ENCODE data around the gene RTN4RL1.

Gene RTN4RL1

DNA sequence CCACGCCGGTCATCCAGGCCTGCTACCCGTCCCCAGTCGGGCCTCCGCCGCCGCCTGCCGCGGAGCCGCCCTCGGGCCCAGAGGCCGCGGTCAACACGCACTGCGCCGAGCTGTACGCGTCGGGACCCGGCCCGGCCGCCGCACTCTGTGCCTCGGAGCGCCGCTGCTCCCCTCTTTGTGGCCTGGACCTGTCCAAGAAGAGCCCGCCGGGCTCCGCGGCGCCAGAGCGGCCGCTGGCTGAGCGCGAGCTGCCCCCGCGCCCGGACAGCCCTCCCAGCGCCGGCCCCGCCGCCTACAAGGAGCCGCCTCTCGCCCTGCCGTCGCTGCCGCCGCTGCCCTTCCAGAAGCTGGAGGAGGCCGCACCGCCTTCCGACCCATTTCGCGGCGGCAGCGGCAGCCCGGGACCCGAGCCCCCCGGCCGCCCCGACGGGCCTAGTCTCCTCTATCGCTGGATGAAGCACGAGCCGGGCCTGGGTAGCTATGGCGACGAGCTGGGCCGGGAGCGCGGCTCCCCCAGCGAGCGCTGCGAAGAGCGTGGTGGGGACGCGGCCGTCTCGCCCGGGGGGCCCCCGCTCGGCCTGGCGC lies 32.1 kb upstream of the RTN4RL1 start:
- Histone ChIP-seq H3K27ac (ENCODE audit: low read depth, low read length) (peak overlapping the region; percentile 82), H3K36me3 (ENCODE audit: control insufficient read depth, insufficient read depth, low read length) (peaks cover 3% of the 10 kb centered on the region), H3K9ac (ENCODE audit: low read length) (no peak overlapping the region), H3K4me3 (ENCODE audit: low read length) (peak overlapping the region; percentile 36), H3K4me1 (ENCODE audit: control insufficient read depth, insufficient read depth, low read length) (peaks cover 18% of the 10 kb centered on the region), H3K27me3 (ENCODE audit: control insufficient read depth, insufficient read depth, low read length) (no peaks in the 10 kb centered on the region)

DNA sequence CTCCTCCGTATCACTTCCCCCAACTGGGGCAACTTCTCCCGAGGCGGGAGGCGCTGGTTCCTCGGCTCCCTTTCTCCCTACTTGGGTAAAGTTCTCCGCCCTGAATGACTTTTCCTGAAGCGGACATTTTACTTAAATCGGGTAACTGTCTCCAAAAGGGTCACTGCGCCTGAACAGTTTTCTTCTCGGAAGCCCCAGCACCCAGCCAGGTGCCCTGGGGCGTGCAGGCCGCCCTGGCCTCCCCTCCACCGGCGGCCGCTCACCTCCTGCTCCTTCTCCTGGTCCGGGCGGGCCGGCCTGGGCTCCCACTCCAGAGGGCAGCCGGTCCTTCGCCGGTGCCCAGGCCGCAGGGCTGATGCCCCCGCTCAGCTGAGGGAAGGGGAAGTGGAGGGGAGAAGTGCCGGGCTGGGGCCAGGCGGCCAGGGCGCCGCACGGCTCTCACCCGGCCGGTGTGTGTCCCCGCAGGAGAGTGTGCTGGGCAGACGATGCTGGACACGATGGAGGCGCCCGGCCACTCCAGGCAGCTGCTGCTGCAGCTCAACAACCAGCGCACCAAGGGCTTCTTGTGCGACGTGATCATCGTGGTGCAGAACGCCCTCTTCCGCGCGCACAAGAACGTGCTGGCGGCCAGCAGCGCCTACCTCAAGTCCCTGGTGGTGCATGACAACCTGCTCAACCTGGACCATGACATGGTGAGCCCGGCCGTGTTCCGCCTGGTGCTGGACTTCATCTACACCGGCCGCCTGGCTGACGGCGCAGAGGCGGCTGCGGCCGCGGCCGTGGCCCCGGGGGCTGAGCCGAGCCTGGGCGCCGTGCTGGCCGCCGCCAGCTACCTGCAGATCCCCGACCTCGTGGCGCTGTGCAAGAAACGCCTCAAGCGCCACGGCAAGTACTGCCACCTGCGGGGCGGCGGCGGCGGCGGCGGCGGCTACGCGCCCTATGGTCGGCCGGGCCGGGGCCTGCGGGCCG lies 31.4 kb upstream of the RTN4RL1 start:
- H3K4me1 ChIP-seq (ENCODE audit: control insufficient read depth, insufficient read depth, low read length) = peaks cover 11% of the 10 kb centered on the region

DNA sequence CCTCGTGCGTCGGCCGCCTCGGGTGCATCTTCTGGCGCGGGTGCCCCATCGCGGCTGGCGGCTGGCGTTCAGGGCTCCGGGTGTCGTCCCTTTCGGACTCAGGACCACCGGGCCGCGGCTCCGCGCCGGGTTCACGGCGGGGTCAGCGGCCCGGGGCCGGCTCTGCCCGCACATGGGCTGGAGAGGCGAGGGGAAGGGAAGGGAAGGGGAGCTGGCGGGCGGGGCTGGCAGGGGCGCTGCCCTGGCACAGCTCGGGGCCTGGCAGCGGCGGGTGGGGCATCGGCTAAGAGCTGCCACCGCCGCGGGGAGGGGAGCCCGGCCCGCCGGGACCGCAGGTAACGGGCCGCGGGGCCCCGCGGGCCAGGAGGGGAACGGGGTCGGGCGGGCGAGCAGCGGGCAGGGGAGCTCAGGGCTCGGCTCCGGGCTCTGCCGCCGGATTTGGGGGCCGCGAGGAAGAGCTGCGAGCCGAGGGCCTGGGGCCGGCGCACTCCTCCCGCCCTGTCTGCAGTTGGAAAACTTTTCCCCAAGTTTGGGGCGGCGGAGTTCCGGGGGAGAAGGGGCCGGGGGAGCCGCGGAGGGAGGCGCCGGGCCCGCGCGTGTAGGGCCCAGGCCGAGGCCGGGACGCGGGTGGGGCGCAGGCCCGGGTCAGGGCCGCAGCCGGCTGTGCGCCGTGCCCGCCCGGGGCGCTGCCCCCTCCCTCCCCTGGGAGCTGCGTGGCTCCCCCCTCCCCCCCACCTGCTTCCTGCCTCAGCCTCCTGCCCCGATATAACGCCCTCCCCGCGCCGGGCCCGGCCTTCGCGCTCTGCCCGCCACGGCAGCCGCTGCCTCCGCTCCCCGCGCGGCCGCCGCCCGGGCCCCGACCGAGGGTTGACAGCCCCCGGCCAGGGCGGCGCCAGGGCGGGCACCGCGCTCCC lies 30.4 kb upstream of the RTN4RL1 start:
- no peak overlapping the region for H3K9ac ChIP-seq (ENCODE audit: low read length)
- peaks cover 6% of the 10 kb centered on the region for H3K4me1 ChIP-seq (ENCODE audit: control insufficient read depth, insufficient read depth, low read length)
- H3K27me3 ChIP-seq (ENCODE audit: control insufficient read depth, insufficient read depth, low read length) = no peaks in the 10 kb centered on the region
- peak overlapping the region; percentile 61 for H3K4me3 ChIP-seq (ENCODE audit: low read length)
- H3K27ac ChIP-seq (ENCODE audit: low read depth, low read length) = peak overlapping the region; percentile 81
- peaks cover 3% of the 10 kb centered on the region for H3K36me3 ChIP-seq (ENCODE audit: control insufficient read depth, insufficient read depth, low read length)

More for the DNA sequence above, 31.4 kb upstream of the RTN4RL1 start:
- H3K4me3 ChIP-seq (ENCODE audit: low read length) = peak overlapping the region; percentile 61
- no peaks in the 10 kb centered on the region for H3K27me3 ChIP-seq (ENCODE audit: control insufficient read depth, insufficient read depth, low read length)
- H3K36me3 ChIP-seq (ENCODE audit: control insufficient read depth, insufficient read depth, low read length) = peaks cover 3% of the 10 kb centered on the region
- no peak overlapping the region for H3K9ac ChIP-seq (ENCODE audit: low read length)
- peak overlapping the region; percentile 81 for H3K27ac ChIP-seq (ENCODE audit: low read depth, low read length)

DNA sequence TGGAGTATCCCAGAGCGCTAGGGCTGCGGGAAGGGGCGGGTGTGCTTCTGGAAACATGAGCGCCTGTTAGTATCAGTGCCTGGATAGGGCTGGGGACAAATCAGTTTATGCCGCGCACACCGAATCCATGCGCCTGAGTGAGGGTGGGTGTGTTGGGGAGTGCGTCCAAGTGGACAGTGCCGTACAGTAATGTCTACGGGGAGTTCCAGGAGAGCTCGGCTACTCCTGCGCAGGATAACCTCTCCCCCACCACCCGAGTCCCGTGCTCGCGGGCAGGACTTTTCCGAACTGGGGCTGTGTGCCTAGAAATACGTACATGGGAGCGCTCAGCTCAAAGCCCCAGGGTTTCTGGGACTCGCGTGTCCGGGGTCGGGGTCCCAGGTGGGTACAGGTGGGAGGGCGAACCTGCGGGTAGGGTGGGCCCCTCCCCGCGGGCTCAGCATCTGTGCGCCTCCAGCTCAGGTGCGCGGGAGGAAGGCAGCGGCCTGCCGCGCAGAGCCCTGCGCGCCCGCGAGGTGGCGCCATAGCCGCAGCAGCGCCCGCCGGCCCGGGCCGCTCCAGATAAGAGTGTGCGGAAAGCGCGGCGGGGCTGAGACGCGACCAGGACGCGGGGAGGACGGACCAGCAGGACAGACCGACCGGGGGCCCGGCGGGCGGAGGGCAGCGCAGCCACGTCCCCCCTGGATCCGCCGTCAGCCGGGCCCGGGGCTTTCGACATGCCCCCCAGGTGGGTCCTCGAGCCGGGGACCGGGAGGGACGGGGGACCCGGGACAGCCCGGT lies 29.6 kb upstream of the RTN4RL1 start, which contains the start of gene HIC1:
Gene HIC1, plus strand, starts transcription at position 592 of the 780 bp plus-strand sequence. CDS start 1,588 bp downstream, outside the sequence.
- Histone ChIP-seq H3K27ac (ENCODE audit: low read depth, low read length) (peak within 1 kb of the TSS; percentile 81), H3K4me3 (ENCODE audit: low read length) (peak within 1 kb of the TSS; percentile 61), H3K9ac (ENCODE audit: low read length) (no peak within 1 kb of the TSS), H3K4me1 (ENCODE audit: control insufficient read depth, insufficient read depth, low read length) (peaks cover under 1% of the 10 kb centered on the region), H3K27me3 (ENCODE audit: control insufficient read depth, insufficient read depth, low read length) (no peaks in the 10 kb centered on the region), H3K36me3 (ENCODE audit: control insufficient read depth, insufficient read depth, low read length) (peaks cover 3% of the 10 kb centered on the region)

DNA sequence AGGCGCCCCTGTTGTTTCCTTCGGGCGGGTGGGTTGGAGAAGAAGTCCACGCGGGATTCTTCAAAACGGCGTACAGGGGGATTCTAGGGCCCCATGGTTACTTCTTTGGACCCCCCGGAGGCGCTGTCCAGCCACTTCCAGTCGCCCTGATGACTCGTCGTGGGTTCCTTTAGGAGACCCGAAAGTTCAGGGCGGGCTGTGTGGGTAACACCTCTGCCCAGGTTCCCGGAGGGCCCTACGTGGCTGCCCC lies 29.1 kb upstream of the RTN4RL1 start:
- Histone ChIP-seq H3K4me3 (ENCODE audit: low read length) (peak overlapping the region; percentile 58), H3K4me1 (ENCODE audit: control insufficient read depth, insufficient read depth, low read length) (peaks cover 2% of the 10 kb centered on the region), H3K9ac (ENCODE audit: low read length) (no peak overlapping the region), H3K27me3 (ENCODE audit: control insufficient read depth, insufficient read depth, low read length) (no peaks in the 10 kb centered on the region), H3K36me3 (ENCODE audit: control insufficient read depth, insufficient read depth, low read length) (peaks cover 3% of the 10 kb centered on the region), H3K27ac (ENCODE audit: low read depth, low read length) (peak overlapping the region; percentile 21)

DNA sequence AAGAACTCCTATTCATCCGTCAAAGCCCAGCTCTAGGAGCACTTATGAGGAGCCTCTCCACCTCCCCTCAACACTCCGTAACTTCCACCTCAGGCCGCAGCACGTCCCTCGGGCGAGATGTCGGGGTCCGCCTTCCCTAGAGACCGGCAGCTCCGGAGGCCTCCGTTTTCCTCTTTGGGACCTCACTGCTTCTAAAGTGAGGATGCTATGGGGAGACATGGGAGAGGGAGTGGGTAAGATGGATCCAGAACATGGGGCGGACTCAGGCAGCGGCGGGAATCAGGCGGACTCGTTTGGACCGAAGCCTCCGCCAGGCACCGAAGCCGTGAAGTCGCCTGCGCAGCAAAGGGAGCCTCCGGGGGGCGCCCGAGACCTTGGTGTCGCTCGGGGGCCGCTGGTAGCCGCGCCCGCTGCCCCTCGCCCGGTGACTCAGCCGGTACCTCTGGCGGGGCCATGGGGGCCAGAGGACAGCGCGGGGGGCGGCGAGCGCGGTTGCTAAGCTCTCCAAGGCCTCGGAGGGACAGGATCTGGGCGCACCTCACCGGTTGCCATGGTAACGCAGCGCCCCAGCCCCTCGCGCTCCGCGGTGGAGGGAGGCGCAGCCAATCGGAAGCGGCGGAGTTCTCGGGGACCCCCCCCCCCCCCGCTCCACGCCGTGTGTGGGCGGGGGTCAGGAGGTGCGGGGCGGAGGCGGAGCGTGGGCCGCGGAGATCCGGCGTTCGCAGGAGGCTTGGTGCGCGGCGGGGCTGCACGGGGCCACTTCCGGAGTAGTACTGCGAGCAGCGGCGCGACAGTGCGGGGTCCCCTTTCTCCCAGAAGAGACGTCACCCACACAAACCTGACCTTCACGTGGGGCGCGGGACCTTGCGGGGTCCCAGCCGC lies 28.5 kb upstream of the RTN4RL1 start:
- no peak overlapping the region for H3K9ac ChIP-seq (ENCODE audit: low read length)
- peaks cover 5% of the 10 kb centered on the region for H3K4me1 ChIP-seq (ENCODE audit: control insufficient read depth, insufficient read depth, low read length)
- H3K36me3 ChIP-seq (ENCODE audit: control insufficient read depth, insufficient read depth, low read length) = peaks cover 3% of the 10 kb centered on the region
- H3K4me3 ChIP-seq (ENCODE audit: low read length) = peak overlapping the region; percentile 58
- no peaks in the 10 kb centered on the region for H3K27me3 ChIP-seq (ENCODE audit: control insufficient read depth, insufficient read depth, low read length)
- peak overlapping the region; percentile 21 for H3K27ac ChIP-seq (ENCODE audit: low read depth, low read length)

DNA sequence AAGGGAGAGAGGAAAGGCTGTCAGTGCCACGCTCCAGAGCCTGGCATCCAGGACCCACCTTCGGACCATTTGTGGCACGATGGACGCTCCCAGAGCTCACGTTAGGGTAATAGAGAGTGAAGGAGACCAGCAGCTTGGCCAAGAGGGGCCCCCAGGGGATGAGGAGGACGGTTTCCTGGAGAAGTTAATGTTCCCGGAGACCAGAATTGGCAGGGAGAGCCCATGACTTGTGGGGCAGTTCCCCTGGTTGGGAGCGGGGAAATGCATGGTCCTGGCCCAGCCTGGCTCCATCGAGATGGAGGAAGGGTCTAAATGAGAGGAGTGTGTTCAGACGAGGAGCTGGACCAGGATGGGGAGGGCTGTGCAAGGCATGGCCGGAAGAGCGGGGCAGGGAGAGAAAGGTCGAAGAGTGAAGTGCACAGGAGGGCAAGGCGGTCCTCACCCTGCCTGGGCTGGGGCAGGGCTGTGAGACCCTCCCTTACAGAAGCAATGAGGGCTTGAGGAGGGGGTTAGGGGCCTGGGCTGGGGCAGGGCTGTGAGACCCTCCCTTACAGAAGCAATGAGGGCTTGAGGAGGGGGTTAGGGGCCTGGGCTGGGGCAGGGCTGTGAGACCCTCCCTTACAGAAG lies 26.9 kb upstream of the RTN4RL1 start:
- H3K4me3 ChIP-seq (ENCODE audit: low read length) = no peak overlapping the region
- no peaks in the 10 kb centered on the region for H3K36me3 ChIP-seq (ENCODE audit: control insufficient read depth, insufficient read depth, low read length)
- H3K27me3 ChIP-seq (ENCODE audit: control insufficient read depth, insufficient read depth, low read length) = peaks cover 3% of the 10 kb centered on the region
- peaks cover 5% of the 10 kb centered on the region for H3K4me1 ChIP-seq (ENCODE audit: control insufficient read depth, insufficient read depth, low read length)
- no peak overlapping the region for H3K9ac ChIP-seq (ENCODE audit: low read length)
- H3K27ac ChIP-seq (ENCODE audit: low read depth, low read length) = no peak overlapping the region

DNA sequence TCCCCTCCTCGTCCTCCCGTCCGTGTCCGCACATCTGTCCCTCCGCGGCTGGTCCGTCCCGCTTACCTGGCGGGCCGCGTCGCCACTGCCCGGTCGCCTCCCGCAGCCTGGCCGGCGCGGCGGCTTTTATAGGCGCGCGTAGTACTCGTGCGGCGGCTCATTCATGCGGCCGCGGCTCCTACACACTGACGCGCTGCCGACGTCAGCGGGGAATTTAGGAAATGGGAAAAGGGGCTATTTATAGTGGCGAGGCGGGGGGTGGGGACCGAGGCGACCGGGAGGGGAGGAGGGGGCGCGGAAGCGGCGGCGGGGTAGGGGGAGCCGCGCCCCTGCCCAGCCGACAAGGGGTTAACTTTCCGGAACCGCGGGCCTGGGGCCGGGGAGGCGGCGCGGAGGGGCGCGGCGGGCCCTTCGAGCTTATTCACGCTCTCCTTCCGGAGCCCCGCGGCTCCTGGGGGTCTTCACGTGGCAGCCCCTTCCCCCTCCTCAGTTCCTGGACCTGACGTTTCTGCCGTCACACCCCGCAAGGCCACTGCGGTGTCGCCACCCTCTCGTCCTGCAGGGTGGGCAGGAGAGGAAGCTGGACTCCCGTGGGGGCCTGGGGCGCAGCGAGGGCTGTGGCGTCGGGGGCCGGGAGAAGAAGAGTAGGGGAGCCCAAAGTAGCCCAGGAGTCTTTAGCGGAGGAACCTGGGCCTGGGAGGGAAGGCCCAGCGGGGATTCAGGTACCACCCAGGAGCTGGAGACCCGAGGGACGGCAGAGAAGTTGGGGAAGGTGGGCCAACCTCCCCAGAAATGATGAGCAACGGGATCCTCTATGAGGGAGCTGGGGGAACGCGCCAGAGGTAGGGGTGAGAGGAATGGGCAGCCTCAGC lies 26.2 kb upstream of the RTN4RL1 start:
- no peak overlapping the region for H3K27ac ChIP-seq (ENCODE audit: low read depth, low read length)
- no peak overlapping the region for H3K9ac ChIP-seq (ENCODE audit: low read length)
- H3K4me1 ChIP-seq (ENCODE audit: control insufficient read depth, insufficient read depth, low read length) = peaks cover 5% of the 10 kb centered on the region
- H3K36me3 ChIP-seq (ENCODE audit: control insufficient read depth, insufficient read depth, low read length) = no peaks in the 10 kb centered on the region
- H3K27me3 ChIP-seq (ENCODE audit: control insufficient read depth, insufficient read depth, low read length) = peaks cover 3% of the 10 kb centered on the region
- no peak overlapping the region for H3K4me3 ChIP-seq (ENCODE audit: low read length)

DNA sequence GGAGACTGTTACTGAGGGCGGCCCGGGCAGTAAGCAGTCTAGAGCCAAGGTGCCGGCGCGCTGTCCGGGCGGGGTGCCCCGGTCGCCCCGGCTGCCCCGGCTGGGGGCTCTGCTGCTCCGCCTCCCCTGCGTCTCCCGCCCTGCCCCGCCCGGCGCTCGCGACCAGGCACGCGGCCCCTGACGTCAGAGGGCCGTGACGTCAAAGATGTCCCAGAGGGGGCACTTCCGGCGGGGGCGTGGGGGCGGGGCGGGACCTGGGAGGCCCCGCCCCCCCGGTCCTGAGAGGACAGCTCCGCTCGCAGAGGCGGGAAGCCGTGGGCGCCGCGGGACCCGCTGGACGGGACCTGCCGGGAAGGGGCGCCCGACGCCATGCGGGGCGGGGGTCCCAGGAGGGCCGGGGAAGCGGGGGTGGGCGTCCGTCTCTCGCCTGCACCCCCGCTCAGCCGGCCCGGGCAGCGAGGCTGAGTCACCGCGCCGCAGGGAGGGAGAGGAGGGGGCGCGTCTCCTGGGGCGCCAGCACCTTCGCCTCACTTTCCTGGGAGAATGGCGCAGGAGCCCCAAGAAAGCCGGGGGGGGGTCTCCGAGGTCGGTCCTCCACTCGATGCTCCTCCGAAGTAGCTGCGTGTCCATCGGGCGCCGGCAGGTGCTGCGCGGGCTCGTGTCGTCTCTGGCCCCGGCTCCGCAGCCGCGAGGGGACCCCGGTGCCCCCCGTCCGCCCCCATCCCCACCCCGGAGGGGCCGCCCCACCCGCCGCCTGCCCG lies 25.3 kb upstream of the RTN4RL1 start:
- peaks cover 5% of the 10 kb centered on the region for H3K4me1 ChIP-seq (ENCODE audit: control insufficient read depth, insufficient read depth, low read length)
- peaks cover 3% of the 10 kb centered on the region for H3K27me3 ChIP-seq (ENCODE audit: control insufficient read depth, insufficient read depth, low read length)
- H3K36me3 ChIP-seq (ENCODE audit: control insufficient read depth, insufficient read depth, low read length) = no peaks in the 10 kb centered on the region
- H3K4me3 ChIP-seq (ENCODE audit: low read length) = peak overlapping the region; percentile 54
- no peak overlapping the region for H3K9ac ChIP-seq (ENCODE audit: low read length)
- H3K27ac ChIP-seq (ENCODE audit: low read depth, low read length) = no peak overlapping the region
